ENCODE data around the gene AP2B1. TPM values are rescaled to one million over a fixed set of nuclear protein-coding genes. Genes with fewer than 3 reads are reported as not detected.

AP2B1 gene
- total RNA-seq, 2 experiments from 2014 or later: 180 to 185 TPM

DNA sequence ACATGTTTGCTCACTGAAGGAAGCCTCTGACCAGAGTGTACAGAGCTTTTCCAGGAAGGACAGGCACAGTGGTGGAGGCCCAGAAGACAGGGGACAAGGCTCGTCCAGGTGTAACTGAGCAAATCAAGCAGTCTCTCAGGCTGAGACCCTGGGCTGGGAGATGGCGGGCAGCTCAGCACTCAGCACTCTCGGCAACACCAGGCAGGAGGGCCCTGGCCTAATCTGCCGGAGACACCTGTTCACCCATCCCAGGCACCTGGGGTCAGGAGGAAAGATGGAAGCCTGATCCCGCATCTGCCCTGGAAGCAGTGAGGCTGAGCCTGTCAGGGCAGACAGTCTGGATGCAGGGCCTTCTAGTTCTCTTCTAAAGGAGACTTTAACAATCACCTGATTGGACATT is 149.1 kb downstream of the AP2B1 start:
- H3K27me3 Mint-ChIP-seq: peaks cover 28% of the 10 kb centered on the region
- peaks cover 4% of the 10 kb centered on the region for H3K4me1 Mint-ChIP-seq
- H3K4me3 Mint-ChIP-seq: no peak overlapping the region
- H3K27ac Mint-ChIP-seq: no peak overlapping the region
- POLR2A ChIA-PET: no interaction called here
- no peaks in the 10 kb centered on the region for H3K36me3 Mint-ChIP-seq (ENCODE audit: low read depth)
- DNase-seq: no peak
- CTCF ChIA-PET: interaction anchor here (2.2 kb wide), 1 partner anchor 11 kb away, joined by 7 read pairs; no protein-coding TSS in a partner anchor
- H3K9me3 Mint-ChIP-seq: no peaks in the 10 kb centered on the region

DNA sequence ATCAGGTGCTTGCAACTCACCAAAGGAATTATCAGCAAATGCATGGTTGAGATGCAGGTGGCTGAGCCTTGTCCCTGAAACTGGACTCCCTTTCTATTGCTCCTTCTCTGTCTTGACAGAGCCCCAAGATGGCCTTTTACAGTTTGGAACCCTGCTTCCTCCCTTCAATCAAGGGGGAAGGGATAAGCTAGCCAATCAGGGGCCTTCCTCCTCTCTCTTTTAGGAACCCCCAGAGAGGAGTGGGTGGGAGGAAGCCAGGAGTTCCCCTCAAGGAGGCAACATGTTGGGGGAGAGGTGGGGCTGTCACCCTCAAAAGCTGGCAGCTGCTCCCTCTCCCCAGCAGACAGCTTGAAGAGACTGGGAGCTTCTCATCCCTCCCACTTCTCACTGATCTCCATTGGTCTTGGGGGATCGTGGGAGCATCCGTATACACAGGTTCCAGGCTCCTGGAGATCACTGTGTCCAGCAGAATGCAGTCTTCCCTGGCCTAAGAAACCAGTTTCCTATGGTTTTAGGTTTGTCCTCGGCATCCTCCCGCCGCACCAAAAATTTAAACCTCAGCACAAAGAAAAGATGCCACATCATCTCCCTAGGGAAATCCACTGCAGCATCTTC is 151.5 kb downstream of the AP2B1 start:
- Mint-ChIP-seq H3K4me1 (peaks cover 5% of the 10 kb centered on the region), H3K27ac (no peak overlapping the region), H3K9me3 (no peaks in the 10 kb centered on the region), H3K27me3 (peaks cover 33% of the 10 kb centered on the region), H3K4me3 (no peak overlapping the region), H3K36me3 (ENCODE audit: low read depth) (no peaks in the 10 kb centered on the region)
- no peak for DNase-seq
- POLR2A ChIA-PET: no interaction called here
- CTCF ChIA-PET: interaction anchor here (1.6 kb wide), 1 partner anchor 9 kb away, joined by 5 read pairs; no protein-coding TSS in a partner anchor

DNA sequence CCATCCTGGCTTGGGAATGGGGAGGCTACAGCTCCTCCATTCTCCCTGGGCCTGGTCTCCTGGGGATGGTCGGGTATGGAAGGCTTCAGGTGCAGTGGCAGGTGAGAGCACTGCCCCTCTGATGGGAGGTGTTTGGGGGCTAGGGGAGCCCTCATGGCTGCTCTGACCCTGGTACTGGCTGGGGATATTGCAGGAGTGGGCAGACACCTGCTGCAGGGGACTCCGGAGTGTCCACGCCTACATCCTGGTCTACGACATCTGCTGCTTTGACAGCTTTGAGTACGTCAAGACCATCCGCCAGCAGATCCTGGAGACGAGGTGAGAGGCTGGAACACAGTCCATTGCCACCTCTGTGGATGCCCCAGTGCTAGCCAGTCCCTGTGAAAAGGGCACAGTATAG is 153.1 kb downstream of the AP2B1 start:
- H3K36me3 Mint-ChIP-seq (ENCODE audit: low read depth): no peaks in the 10 kb centered on the region
- H3K9me3 Mint-ChIP-seq: no peaks in the 10 kb centered on the region
- no peak overlapping the region for H3K27ac Mint-ChIP-seq
- ChIA-PET CTCF (interaction anchor here (1.3 to 1.6 kb wide), 2 partner anchors 8 to 24 kb away, joined by 4 to 5 read pairs; no protein-coding TSS in a partner anchor), POLR2A (no interaction called here)
- DNase-seq: no peak
- no peak overlapping the region for H3K4me3 Mint-ChIP-seq
- peaks cover 35% of the 10 kb centered on the region for H3K27me3 Mint-ChIP-seq
- H3K4me1 Mint-ChIP-seq: peaks cover 5% of the 10 kb centered on the region

DNA sequence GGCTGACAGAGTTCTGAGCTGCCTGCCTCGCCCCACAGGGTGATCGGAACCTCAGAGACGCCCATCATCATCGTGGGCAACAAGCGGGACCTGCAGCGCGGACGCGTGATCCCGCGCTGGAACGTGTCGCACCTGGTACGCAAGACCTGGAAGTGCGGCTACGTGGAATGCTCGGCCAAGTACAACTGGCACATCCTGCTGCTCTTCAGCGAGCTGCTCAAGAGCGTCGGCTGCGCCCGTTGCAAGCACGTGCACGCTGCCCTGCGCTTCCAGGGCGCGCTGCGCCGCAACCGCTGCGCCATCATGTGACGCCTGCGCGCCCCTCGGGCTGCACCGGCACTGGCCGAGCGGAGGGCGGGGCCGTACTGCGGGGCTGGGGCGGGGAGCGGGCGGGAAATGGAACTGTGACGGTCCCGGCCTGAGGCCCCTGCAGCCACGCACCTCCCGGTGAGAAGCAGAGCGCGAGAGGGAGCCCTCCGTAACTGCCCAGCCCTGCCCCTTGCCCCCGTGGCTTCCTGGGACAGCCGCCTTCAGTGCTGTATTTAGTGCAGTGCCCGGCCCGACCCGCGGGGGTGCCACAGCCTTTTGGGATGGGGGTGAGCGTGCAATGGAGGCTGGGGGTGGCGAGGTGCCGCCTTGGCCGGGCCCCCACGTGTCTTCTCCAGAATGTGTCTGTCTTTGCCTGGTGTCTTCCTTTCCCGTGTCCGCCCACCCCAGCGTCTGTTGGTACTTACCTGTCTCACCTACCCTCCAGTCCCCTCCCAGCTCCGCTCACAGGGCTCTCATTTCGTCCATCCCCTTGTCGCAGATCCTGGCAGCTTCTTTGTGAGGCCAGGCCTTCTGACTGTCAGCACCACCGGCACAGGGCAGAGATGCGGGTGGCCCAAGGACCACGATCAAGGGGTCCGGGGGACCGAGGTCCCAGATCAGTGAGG is 154.1 kb downstream of the AP2B1 start:
- no peak for DNase-seq

DNA sequence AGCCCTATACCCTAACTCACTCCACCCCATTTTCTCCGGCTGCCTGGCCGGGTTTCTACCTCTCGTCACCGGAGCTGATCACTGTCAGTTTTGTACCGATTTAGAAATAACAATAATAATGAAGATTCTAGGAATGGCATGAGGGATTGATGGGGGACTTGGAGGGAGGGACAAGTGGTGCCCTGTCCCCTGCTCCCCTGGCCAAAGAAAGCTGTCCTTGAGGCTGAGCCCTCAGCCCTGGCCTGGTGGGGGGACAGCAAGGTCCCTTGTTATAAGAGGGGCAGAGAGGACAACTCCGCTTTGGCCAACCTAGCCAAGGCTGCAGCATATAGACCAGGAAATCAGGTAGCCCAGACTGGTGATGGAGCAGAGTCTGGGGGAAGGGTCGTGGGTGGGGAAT is 155.4 kb downstream of the AP2B1 start:
- DNase-seq: no peak
- Mint-ChIP-seq H3K36me3 (ENCODE audit: low read depth) (no peaks in the 10 kb centered on the region), H3K4me3 (no peak overlapping the region), H3K4me1 (peaks cover 5% of the 10 kb centered on the region), H3K9me3 (no peaks in the 10 kb centered on the region), H3K27me3 (peaks cover 36% of the 10 kb centered on the region), H3K27ac (no peak overlapping the region)
- POLR2A ChIA-PET: no interaction called here
- CTCF ChIA-PET: interaction anchor here (1.2 kb wide), 1 partner anchor 18 kb away, joined by 3 read pairs; no protein-coding TSS in a partner anchor

More for the DNA sequence above, 154.1 kb downstream of the AP2B1 start:
- no peak overlapping the region for H3K27ac Mint-ChIP-seq
- peak overlapping the region; percentile 8 for H3K4me3 Mint-ChIP-seq
- H3K9me3 Mint-ChIP-seq: no peaks in the 10 kb centered on the region
- H3K27me3 Mint-ChIP-seq: peaks cover 35% of the 10 kb centered on the region
- peaks cover 5% of the 10 kb centered on the region for H3K4me1 Mint-ChIP-seq
- CTCF ChIA-PET: interaction anchor here (0.8 to 1.2 kb wide), 2 partner anchors 8 to 19 kb away, joined by 3 to 4 read pairs; no protein-coding TSS in a partner anchor
- H3K36me3 Mint-ChIP-seq (ENCODE audit: low read depth): no peaks in the 10 kb centered on the region
- POLR2A ChIA-PET: interaction anchor here (0.6 kb wide), 1 partner anchor 34 kb away, joined by 4 read pairs; no protein-coding TSS in a partner anchor

DNA sequence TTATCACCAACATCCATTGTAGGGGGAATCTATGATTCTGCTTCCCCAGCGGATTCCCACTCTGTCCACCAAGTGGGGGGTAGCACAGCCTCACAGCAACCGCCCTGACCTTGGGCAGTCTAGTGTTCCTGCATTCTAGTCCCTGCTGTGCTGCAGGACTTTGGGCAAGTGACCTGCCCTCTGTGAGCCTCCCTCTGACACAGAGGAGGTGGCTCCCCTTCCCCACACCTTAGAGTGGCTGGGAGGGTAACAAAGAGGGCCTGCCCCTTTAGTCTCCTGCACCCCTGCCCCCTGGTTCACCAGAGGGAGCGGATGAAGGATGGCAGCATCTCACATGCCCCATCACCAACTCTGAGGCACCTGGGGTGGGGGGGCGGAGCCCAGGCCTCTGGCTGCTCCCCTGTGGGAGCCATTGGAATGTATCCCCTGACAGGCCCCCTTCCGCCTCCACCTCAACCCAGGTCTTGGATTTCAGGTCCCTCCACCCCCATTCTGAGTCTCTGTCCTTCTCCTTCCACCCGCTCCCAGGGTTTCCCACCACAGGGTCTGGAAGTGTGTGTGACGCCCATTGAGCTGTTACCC is 155.9 kb downstream of the AP2B1 start:
- ChIA-PET CTCF (interaction anchor here (0.8 kb wide), 1 partner anchor 136 kb away, joined by 3 read pairs; no protein-coding TSS in a partner anchor), POLR2A (no interaction called here)
- Mint-ChIP-seq H3K27ac (no peak overlapping the region), H3K27me3 (peaks cover 37% of the 10 kb centered on the region), H3K36me3 (ENCODE audit: low read depth) (no peaks in the 10 kb centered on the region), H3K4me3 (no peak overlapping the region), H3K9me3 (no peaks in the 10 kb centered on the region), H3K4me1 (peaks cover 5% of the 10 kb centered on the region)
- DNase-seq: no peak

DNA sequence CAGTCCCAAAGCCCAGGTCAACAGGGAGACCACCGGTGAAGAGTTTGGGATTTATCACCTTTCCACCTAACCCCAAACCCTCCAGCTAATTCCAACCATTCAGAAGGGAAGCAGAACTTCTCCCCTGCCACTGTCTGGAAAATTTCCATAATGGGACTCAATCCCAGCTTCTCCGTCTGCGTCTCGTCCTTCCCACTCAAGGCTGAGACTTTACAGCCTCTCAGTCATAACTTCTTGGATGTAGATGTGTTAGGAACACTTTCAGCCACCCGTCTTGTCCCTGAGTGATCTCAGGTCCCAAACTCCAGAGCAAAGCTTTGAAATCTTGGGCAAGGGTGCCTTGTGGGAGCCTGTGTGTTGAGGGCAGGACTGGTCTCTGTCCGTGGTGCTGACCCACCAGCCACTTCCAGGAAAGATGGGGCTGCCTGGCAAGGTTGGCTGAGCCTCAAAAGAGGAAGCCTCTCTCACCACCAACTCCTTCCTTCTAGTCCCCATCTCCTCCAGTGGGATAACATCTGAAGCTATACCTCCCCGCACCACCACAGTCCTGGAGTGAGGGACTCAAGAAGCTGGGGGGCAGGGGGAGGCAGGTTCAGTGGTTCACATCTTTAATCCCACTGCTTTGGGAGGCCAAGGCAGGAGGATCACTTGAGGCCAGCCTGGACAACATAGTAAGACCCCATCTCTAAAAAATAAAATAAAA is 156.7 kb downstream of the AP2B1 start:
- H3K27ac Mint-ChIP-seq: no peak overlapping the region
- peak; percentile 23 for DNase-seq
- no peaks in the 10 kb centered on the region for H3K9me3 Mint-ChIP-seq
- H3K4me1 Mint-ChIP-seq: peaks cover 5% of the 10 kb centered on the region
- H3K4me3 Mint-ChIP-seq: no peak overlapping the region
- POLR2A ChIA-PET: no interaction called here
- CTCF ChIA-PET: interaction anchor here (0.8 to 0.9 kb wide), 2 partner anchors 136 to 366 kb away, joined by 3 read pairs; no protein-coding TSS in a partner anchor
- H3K36me3 Mint-ChIP-seq (ENCODE audit: low read depth): no peaks in the 10 kb centered on the region
- H3K27me3 Mint-ChIP-seq: peaks cover 42% of the 10 kb centered on the region

DNA sequence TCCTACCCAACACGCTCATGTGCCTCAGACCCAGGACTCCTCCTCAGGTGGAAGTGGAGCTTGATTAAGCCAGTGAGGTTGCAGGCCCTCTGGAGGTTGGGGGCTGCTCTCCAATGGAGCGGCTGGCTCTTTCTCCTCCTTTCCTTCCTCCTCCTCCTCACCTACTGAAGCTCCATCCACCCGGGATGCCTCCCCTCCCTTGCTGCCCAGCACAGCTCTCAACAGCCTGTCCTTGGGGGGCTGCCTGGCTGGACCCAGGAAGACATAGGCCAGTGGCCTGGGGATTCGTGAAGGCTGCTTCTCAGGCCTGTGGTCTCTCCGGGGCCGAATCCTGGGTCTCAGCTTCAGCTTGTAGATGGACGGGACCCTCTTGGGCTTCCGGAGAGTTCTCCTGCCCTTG is 157.7 kb downstream of the AP2B1 start:
- DNase-seq: no peak
- no peak overlapping the region for H3K27ac Mint-ChIP-seq
- ChIA-PET CTCF (interaction anchor here (0.6 to 1.8 kb wide), 3 partner anchors 19 to 1180 kb away, joined by 3 to 6 read pairs (median 5); no protein-coding TSS in a partner anchor), POLR2A (no interaction called here)
- H3K27me3 Mint-ChIP-seq: peaks cover 45% of the 10 kb centered on the region
- H3K9me3 Mint-ChIP-seq: no peaks in the 10 kb centered on the region
- H3K4me1 Mint-ChIP-seq: peaks cover 10% of the 10 kb centered on the region
- H3K36me3 Mint-ChIP-seq (ENCODE audit: low read depth): no peaks in the 10 kb centered on the region
- H3K4me3 Mint-ChIP-seq: no peak overlapping the region

DNA sequence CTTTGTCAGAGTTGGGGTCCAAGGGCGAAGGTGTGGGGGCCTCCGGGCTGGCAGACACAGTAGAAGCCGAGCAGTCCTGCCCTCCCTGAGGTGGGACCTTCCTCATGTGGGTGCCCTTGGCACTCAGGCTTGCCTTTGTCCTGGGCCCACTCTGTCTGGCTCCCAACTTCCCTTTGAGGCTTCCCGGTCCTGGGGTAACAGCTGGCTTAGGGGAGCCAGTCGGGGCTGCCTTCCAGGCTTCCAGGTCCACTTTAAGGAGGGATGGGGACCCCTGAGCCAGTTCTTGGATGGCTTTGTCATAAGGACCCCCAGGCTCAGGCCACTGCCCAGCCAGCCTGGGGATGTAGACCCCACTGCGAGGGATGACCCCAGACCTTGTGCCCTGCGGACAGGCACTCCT is 158.1 kb downstream of the AP2B1 start:
- ChIA-PET CTCF (interaction anchor here (0.6 to 1.8 kb wide), 2 partner anchors 19 to 1179 kb away, joined by 5 to 6 read pairs; no protein-coding TSS in a partner anchor), POLR2A (no interaction called here)
- Mint-ChIP-seq H3K4me3 (no peak overlapping the region), H3K27ac (no peak overlapping the region), H3K27me3 (peaks cover 44% of the 10 kb centered on the region), H3K4me1 (peaks cover 12% of the 10 kb centered on the region), H3K36me3 (ENCODE audit: low read depth) (no peaks in the 10 kb centered on the region), H3K9me3 (no peaks in the 10 kb centered on the region)
- DNase-seq: no peak

DNA sequence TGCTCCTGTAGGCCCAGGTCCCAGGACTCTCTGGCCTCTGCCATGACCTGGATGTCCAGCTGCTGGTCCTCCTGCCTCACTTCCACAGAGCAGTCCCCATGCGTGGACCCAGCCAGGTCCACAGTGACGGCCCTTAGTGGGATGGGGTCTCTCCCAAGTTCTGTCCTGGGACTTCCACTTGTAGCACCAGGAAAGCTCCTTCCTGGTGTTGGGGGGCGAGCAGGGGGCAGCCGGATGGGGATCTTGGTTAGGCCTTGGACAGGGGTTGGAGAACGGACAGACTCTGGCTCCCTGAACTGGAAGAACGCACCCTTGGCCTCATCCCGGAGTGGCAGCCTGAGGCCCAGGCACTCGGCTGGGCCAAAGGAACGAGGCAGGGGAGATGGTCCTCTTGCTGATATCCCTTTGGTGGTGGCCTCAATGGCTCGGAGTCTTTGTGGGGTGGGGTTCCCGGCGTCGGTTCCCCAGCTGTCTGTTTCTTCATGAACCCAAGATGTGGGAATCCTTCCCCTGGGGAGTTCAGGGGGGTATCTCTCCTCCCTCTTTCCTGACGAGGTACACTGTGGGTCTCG is 158.7 kb downstream of the AP2B1 start:
- ChIA-PET CTCF (interaction anchor here (1.8 kb wide), 1 partner anchor 18 kb away, joined by 6 read pairs; no protein-coding TSS in a partner anchor), POLR2A (no interaction called here)
- H3K27ac Mint-ChIP-seq: no peak overlapping the region
- no peak for DNase-seq
- H3K4me3 Mint-ChIP-seq: no peak overlapping the region
- H3K9me3 Mint-ChIP-seq: no peaks in the 10 kb centered on the region
- no peaks in the 10 kb centered on the region for H3K36me3 Mint-ChIP-seq (ENCODE audit: low read depth)
- H3K4me1 Mint-ChIP-seq: peaks cover 16% of the 10 kb centered on the region
- peaks cover 45% of the 10 kb centered on the region for H3K27me3 Mint-ChIP-seq

DNA sequence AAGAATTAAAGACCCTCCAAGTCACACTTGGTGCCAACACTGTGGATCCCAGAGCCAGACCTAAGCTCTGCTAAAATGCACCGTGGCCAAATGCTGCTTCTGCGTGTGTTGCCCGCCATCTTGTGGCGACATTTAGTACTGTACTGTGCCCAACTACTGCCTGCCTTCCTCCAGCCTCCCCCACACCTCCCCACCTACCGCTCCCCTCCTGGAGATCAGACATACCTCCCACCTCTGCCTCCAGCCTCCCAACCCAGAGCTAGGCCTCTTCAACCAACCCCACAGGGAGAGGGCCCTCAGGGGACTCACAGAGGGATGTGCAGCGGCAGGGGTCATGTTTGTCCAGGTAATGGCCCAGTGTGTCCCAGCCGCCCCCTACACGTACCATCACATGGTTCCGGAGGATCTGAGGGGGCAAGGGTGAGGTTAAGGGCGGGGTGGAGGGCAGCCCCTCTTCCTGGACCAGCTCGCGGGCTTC is 160.5 kb downstream of the AP2B1 start:
- Mint-ChIP-seq H3K4me3 (no peak overlapping the region), H3K27ac (no peak overlapping the region), H3K36me3 (ENCODE audit: low read depth) (no peaks in the 10 kb centered on the region), H3K4me1 (peaks cover 14% of the 10 kb centered on the region), H3K9me3 (no peaks in the 10 kb centered on the region), H3K27me3 (peaks cover 36% of the 10 kb centered on the region)
- ChIA-PET CTCF (interaction anchor here (0.6 to 2.3 kb wide), 26 partner anchors 9 to 635 kb away, joined by 3 to 14 read pairs (median 4); partner anchors contain the start of genes C17orf50, RASL10B and TAF15), POLR2A (no interaction called here)
- peak; percentile 84 for DNase-seq

Measured in activated CD4-positive, alpha-beta T cell treated with anti-CD3 and anti-CD28 coated beads, Interleukin-2, amount 10 ng/mL, durations not matched to agents 7 days and 5 days (primary cell).